NB4 (cell line): ENCODE measurements around the gene MYZAP.

Experiments
- POLR2A ChIP-seq: IDR thresholded peaks from 2 replicates; pipeline ENCODE4 v1.6.1; 2011; ENCODE audit warnings: mild to moderate bottlenecking; ENCODE audit not compliant: insufficient read length; ENCODE audit errors: extremely low read depth
- TF ChIP-seq, protein P1 (sequence below): IDR thresholded peaks from one replicate; pipeline ENCODE4 v1.5.1; 2012; ENCODE audit warnings: low read depth, low read length

DNA sequence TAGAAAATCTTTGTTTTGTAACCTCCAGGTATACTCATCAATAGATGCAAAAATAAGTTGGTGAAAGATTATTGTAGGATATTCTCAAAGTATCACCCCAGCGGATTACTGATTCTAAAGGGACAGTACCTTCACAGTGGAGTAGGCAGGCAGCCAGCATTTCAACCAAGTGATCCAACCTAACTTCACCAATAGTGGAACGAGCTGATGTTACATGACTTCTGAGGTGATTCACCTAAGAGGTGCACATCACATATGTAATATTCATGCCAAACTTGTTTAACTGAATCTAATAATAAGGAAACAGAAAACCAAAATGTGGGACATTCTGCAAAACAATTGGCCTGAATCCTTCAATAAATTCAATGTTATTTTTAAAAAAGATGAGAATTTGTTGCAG, 14.3 kb downstream of the MYZAP start:
- TF ChIP-seq, protein P1, sequence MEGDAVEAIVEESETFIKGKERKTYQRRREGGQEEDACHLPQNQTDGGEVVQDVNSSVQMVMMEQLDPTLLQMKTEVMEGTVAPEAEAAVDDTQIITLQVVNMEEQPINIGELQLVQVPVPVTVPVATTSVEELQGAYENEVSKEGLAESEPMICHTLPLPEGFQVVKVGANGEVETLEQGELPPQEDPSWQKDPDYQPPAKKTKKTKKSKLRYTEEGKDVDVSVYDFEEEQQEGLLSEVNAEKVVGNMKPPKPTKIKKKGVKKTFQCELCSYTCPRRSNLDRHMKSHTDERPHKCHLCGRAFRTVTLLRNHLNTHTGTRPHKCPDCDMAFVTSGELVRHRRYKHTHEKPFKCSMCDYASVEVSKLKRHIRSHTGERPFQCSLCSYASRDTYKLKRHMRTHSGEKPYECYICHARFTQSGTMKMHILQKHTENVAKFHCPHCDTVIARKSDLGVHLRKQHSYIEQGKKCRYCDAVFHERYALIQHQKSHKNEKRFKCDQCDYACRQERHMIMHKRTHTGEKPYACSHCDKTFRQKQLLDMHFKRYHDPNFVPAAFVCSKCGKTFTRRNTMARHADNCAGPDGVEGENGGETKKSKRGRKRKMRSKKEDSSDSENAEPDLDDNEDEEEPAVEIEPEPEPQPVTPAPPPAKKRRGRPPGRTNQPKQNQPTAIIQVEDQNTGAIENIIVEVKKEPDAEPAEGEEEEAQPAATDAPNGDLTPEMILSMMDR, result no peak
- no peak for TF ChIP-seq POLR2A
